ENCODE measurements around the gene NXPH1. TPM values are rescaled to one million over a fixed set of nuclear protein-coding genes. Genes with fewer than 3 reads are reported as not detected.

Gene NXPH1
- total RNA-seq, 1 experiment from 2014 or later, result not detected

GRCh38 chr7:8500286-8500685 lies 66.9 kb downstream of the NXPH1 start:
- Histone ChIP-seq H3K9me3 (replicated peaks) (no peaks in the 10 kb centered on the region), H3K36me3 (no peaks in the 10 kb centered on the region), H3K4me1 (replicated peaks) (no peaks in the 10 kb centered on the region), H3K27ac (no peak overlapping the region), H3K27me3 (replicated peaks) (no peaks in the 10 kb centered on the region), H3K4me3 (no peak overlapping the region)
- DNase-seq (ENCODE audit: low read depth in 1 of 2, low spot score in 2 of 2), result no peak

- Histone ChIP-seq H3K27ac (no peak overlapping the region), H3K27me3 (replicated peaks) (no peaks in the 10 kb centered on the region), H3K9me3 (replicated peaks) (no peaks in the 10 kb centered on the region), H3K4me3 (no peak overlapping the region), H3K4me1 (replicated peaks) (no peaks in the 10 kb centered on the region), H3K36me3 (no peaks in the 10 kb centered on the region)
- DNase-seq (ENCODE audit: low read depth in 1 of 2, low spot score in 2 of 2), result no peak
Observed at GRCh38 chr7:8507566-8507965, 74.2 kb downstream of the NXPH1 start.

GRCh38 chr7:8509621-8510020 lies 76.2 kb downstream of the NXPH1 start:
- Histone ChIP-seq H3K9me3 (replicated peaks) (no peaks in the 10 kb centered on the region), H3K4me1 (replicated peaks) (no peaks in the 10 kb centered on the region), H3K36me3 (no peaks in the 10 kb centered on the region), H3K27me3 (replicated peaks) (no peaks in the 10 kb centered on the region), H3K4me3 (no peak overlapping the region), H3K27ac (no peak overlapping the region)
- DNase-seq (ENCODE audit: low read depth in 1 of 2, low spot score in 2 of 2), result no peak

DNA sequence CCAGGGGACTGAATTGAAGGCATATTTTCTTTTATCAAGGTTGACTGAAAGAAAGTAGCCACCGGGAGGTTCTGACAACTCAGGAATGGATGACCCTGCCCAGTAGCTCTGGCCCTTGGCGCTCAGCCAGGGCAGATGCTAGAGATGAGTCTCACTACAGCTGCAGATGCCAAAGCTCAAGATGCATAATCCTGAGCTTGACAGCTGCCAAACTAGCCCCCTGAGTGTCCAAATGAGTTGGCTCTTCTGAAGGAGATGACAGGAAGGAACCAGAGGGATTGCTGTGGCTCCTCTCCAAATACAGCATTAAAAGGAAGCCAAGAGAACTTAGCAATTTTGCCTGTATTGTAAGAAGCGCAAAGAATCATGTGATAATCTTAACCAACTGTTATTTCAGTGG lies 78.4 kb downstream of the NXPH1 start:
- no peaks in the 10 kb centered on the region for H3K9me3 ChIP-seq (replicated peaks)
- H3K36me3 ChIP-seq, result no peaks in the 10 kb centered on the region
- H3K27ac ChIP-seq, result no peak overlapping the region
- DNase-seq (ENCODE audit: low read depth in 1 of 2, low spot score in 2 of 2), result no peak
- H3K27me3 ChIP-seq (replicated peaks), result no peaks in the 10 kb centered on the region
- no peaks in the 10 kb centered on the region for H3K4me1 ChIP-seq (replicated peaks)
- no peak overlapping the region for H3K4me3 ChIP-seq

- Histone ChIP-seq H3K4me1 (replicated peaks) (no peaks in the 10 kb centered on the region), H3K27ac (no peak overlapping the region), H3K36me3 (no peaks in the 10 kb centered on the region), H3K9me3 (replicated peaks) (no peaks in the 10 kb centered on the region), H3K4me3 (no peak overlapping the region), H3K27me3 (replicated peaks) (no peaks in the 10 kb centered on the region)
- DNase-seq (ENCODE audit: low read depth in 1 of 2, low spot score in 2 of 2), result no peak
Observed at GRCh38 chr7:8514781-8515519, 81.5 kb downstream of the NXPH1 start.

DNA sequence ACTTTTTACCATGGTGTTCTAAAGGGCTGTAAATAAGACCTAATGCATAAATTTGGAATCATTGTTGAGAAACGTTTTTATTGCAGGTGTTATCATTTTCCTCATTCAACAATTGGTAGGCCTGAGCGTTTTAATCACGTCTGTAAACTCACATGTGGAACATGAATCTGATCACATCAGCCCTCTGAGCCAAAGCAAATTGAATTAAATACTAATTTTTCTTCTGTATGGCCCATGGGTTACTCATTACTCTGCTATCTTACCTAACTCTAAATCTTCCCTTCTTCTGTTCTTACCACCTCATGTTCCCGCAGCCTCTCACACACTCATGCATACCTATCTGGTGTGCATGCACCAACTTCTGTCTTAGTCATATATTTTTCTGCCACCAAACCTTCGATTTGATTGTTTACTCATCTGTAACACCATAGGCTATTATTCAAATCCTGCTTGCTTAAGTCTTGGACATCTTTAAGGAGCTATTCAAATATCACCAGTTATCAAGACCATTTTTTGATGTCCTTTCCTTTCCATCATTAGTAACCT lies 82.3 kb downstream of the NXPH1 start:
- H3K4me3 ChIP-seq, result no peak overlapping the region
- no peak overlapping the region for H3K27ac ChIP-seq
- no peak for DNase-seq (ENCODE audit: low read depth in 1 of 2, low spot score in 2 of 2)
- no peaks in the 10 kb centered on the region for H3K27me3 ChIP-seq (replicated peaks)
- H3K9me3 ChIP-seq (replicated peaks), result no peaks in the 10 kb centered on the region
- H3K4me1 ChIP-seq (replicated peaks), result no peaks in the 10 kb centered on the region
- H3K36me3 ChIP-seq, result no peaks in the 10 kb centered on the region

DNA sequence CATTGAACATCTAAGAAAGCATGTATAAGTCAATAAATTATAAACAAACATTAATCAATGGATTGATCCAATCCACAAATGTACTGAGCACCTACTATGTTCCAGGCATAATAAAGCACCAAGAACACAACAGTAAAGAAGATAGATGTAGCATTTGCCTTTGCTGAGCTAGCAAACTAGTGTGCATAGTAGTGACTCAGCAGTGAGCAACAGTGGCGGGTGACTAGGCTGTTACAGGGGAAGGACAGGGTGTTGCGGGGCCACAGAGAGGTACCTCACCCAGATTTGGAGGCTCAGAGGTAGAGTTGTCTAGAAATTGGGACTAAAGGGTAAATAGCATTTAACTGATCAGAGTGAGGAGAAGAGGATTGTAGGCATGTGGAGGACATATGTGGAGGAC lies 83.6 kb downstream of the NXPH1 start:
- H3K36me3 ChIP-seq, result no peaks in the 10 kb centered on the region
- H3K9me3 ChIP-seq (replicated peaks), result no peaks in the 10 kb centered on the region
- no peaks in the 10 kb centered on the region for H3K27me3 ChIP-seq (replicated peaks)
- no peak overlapping the region for H3K4me3 ChIP-seq
- H3K27ac ChIP-seq, result no peak overlapping the region
- DNase-seq (ENCODE audit: low read depth in 1 of 2, low spot score in 2 of 2), result no peak
- no peaks in the 10 kb centered on the region for H3K4me1 ChIP-seq (replicated peaks)

GRCh38 chr7:8528311-8528710 lies 94.9 kb downstream of the NXPH1 start:
- Histone ChIP-seq H3K4me3 (no peak overlapping the region), H3K27me3 (replicated peaks) (no peaks in the 10 kb centered on the region), H3K4me1 (replicated peaks) (no peaks in the 10 kb centered on the region), H3K36me3 (no peaks in the 10 kb centered on the region), H3K27ac (no peak overlapping the region), H3K9me3 (replicated peaks) (0 out of 2 replicates have a peak, but pooled peaks cover 3% of the 10 kb centered on the region)
- DNase-seq (ENCODE audit: low read depth in 1 of 2, low spot score in 2 of 2), result no peak

DNA sequence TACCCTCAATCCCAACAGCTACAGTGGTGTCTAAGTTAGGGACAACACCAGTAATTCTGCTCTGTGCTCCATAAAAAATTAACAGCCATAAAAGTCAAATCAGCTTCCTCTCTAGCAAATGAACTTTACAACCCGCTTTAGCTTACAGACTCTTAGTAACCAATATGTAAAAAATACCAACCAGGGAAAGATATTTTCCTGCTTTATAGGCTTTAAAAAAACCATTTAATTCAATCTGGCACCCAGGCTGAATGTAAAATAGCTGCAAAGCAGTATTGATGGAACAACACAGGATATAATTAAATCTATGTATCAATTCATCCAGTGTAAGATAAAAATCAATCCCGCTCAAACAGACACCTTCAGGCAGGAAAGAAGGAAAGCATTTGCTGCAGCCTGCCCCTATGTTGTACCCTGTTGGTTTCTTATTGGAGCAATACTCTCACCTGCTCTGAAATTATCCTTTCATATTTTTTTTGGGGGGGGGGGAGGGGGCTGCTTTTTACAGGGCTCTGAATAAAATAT lies 98.6 kb downstream of the NXPH1 start:
- Histone ChIP-seq H3K4me1 (replicated peaks) (no peaks in the 10 kb centered on the region), H3K9me3 (replicated peaks) (no peaks in the 10 kb centered on the region), H3K27me3 (replicated peaks) (no peaks in the 10 kb centered on the region), H3K4me3 (no peak overlapping the region), H3K36me3 (no peaks in the 10 kb centered on the region), H3K27ac (no peak overlapping the region)
- no peak for DNase-seq (ENCODE audit: low read depth in 1 of 2, low spot score in 2 of 2)

DNA sequence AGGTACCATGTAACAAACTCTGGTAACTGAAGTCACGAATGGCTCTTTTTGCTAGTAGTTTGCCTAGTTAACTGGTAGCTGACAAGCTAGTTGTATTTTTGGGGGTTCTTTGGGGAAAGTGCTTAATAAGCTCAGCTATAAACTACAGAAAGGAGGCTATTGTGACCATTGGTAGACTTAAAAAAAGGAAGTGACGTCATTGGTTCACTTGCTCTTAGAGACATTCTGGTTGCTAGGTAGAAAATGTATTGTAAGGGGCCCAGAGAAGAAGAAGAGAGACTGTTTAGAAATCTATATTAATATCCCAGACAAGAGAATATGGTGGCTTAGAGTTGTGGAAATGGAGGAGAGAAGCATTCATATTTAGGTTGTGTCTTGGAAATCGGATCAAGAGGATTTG lies 103.0 kb downstream of the NXPH1 start:
- no peak for DNase-seq (ENCODE audit: low read depth in 1 of 2, low spot score in 2 of 2)
- no peak overlapping the region for H3K4me3 ChIP-seq

DNA sequence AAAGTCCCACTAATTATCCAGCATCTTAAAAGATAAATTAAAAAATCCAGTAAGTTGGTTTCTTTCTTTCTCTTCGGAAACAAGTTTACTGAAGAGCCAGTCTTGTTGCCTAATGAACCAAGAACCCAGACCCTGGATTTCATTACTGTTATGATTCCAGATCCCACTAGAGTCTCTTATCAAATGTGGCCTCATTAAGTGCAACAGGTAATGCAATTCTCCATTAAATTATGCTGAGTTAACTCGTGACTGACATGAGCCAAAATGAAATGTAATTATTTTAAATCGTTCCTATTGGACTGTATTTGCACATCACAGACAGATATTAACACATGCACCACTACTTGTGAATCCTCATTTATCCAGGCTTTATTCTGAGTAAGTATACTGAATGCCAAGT lies 115.6 kb downstream of the NXPH1 start:
- H3K27ac ChIP-seq, result no peak overlapping the region
- no peak overlapping the region for H3K4me3 ChIP-seq
- DNase-seq (ENCODE audit: low read depth in 1 of 2, low spot score in 2 of 2), result no peak

More for the DNA sequence above, 103.0 kb downstream of the NXPH1 start:
- no peaks in the 10 kb centered on the region for H3K36me3 ChIP-seq
- no peaks in the 10 kb centered on the region for H3K4me1 ChIP-seq (replicated peaks)
- H3K27ac ChIP-seq, result no peak overlapping the region
- H3K27me3 ChIP-seq (replicated peaks), result no peaks in the 10 kb centered on the region
- no peaks in the 10 kb centered on the region; the same call in 1 of the 2 replicates for H3K9me3 ChIP-seq (replicated peaks)

GRCh38 chr7:8560501-8560900 lies 127.1 kb downstream of the NXPH1 start:
- Histone ChIP-seq H3K27me3 (replicated peaks) (no peaks in the 10 kb centered on the region; the same call in 1 of the 2 replicates), H3K4me1 (replicated peaks) (no peaks in the 10 kb centered on the region), H3K9me3 (replicated peaks) (no peaks in the 10 kb centered on the region), H3K36me3 (no peaks in the 10 kb centered on the region), H3K4me3 (no peak overlapping the region), H3K27ac (no peak overlapping the region)
- no peak for DNase-seq (ENCODE audit: low read depth in 1 of 2, low spot score in 2 of 2)

More for the DNA sequence above, 115.6 kb downstream of the NXPH1 start:
- no peaks in the 10 kb centered on the region for H3K36me3 ChIP-seq
- no peaks in the 10 kb centered on the region for H3K9me3 ChIP-seq (replicated peaks)
- no peaks in the 10 kb centered on the region for H3K4me1 ChIP-seq (replicated peaks)
- no peaks in the 10 kb centered on the region for H3K27me3 ChIP-seq (replicated peaks)

- Histone ChIP-seq H3K4me3 (no peak overlapping the region), H3K4me1 (replicated peaks) (no peaks in the 10 kb centered on the region), H3K27ac (no peak overlapping the region), H3K27me3 (replicated peaks) (no peaks in the 10 kb centered on the region; the same call in 1 of the 2 replicates), H3K9me3 (replicated peaks) (no peaks in the 10 kb centered on the region), H3K36me3 (no peaks in the 10 kb centered on the region)
- DNase-seq (ENCODE audit: low read depth in 1 of 2, low spot score in 2 of 2), result no peak
Observed at GRCh38 chr7:8561449-8561848, 128.0 kb downstream of the NXPH1 start.

DNA sequence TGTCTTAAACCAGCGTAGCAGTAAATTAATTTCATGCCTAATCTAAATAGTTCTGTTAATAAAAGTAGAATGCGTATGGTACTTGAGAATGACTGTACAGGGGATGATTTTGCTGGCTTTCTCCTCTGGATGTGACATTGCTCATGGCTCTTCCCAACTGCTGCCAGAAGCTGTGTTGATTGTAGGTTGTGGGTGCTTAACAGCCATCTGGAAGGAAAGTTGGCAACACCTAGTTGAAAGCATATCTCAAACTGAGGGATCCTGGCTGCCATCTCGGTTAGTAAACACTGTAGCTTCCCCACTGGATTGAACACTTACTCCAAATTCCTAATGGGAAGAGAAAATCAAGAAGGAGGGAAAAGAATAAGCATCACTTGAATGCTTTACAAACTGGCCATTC lies 130.9 kb downstream of the NXPH1 start:
- no peaks in the 10 kb centered on the region for H3K9me3 ChIP-seq (replicated peaks)
- no peaks in the 10 kb centered on the region for H3K4me1 ChIP-seq (replicated peaks)
- H3K27me3 ChIP-seq (replicated peaks), result no peaks in the 10 kb centered on the region; the same call in 1 of the 2 replicates
- H3K27ac ChIP-seq, result no peak overlapping the region
- no peak for DNase-seq (ENCODE audit: low read depth in 1 of 2, low spot score in 2 of 2)
- H3K4me3 ChIP-seq, result no peak overlapping the region
- no peaks in the 10 kb centered on the region for H3K36me3 ChIP-seq
